Kidney (tissue), 14 donors: ENCODE results near the gene MDGA2. TPM values are rescaled to one million over a fixed set of nuclear protein-coding genes. Genes with fewer than 3 reads are reported as not detected.
A peak's percentile ranks its signal among the peaks of the same experiment; 100 is the strongest.

ENCODE experiments used
- DNase-seq, 5 donors: peaks; one replicate each; pipeline ENCODE4 v3.0.0-alpha.2; 2013 to 2020
- FAIRE-seq: peaks from 2 replicates; lab custom pipeline; 2012; peaks lifted over from hg19 to GRCh38; lab: Jason Lieb, UNC
- H3K27ac ChIP-seq, 2 donors: one replicate each; pipeline ENCODE4 v1.7.0; 2013; ENCODE audit warnings: low read depth in 2 of 2, low read length in 2 of 2, inconsistent platforms in 1 of 2
- H3K27me3 ChIP-seq: one replicate; pipeline ENCODE4 v1.7.1; 2013; ENCODE audit warnings: low read length, inconsistent platforms; ENCODE audit not compliant: control insufficient read depth, insufficient read depth
- H3K36me3 ChIP-seq, 3 donors: one replicate each; pipeline versions ENCODE4 v1.7.0 to v1.7.1; 2013; ENCODE audit warnings: low read length in 3 of 3, control low read depth in 1 of 3, inconsistent platforms in 1 of 3; ENCODE audit not compliant: insufficient read depth in 3 of 3, control insufficient read depth in 2 of 3
- H3K4me1 ChIP-seq, 3 donors: one replicate each; pipeline versions ENCODE4 v1.7.0 to v1.7.1; 2013; ENCODE audit warnings: low read length in 3 of 3, inconsistent platforms in 1 of 3, low read depth in 1 of 3; ENCODE audit not compliant: control insufficient read depth in 2 of 3, insufficient read depth in 2 of 3
- H3K4me3 ChIP-seq, 3 donors: one replicate each; pipeline versions ENCODE4 v1.7.0 to v1.8.1; 2013; ENCODE audit warnings: low read length in 3 of 3, control low read depth in 1 of 3, inconsistent platforms in 1 of 3
- H3K9ac ChIP-seq, 3 donors: one replicate each; pipeline versions ENCODE4 v1.7.0 to v1.7.1; 2013; ENCODE audit warnings: low read length in 3 of 3, control low read depth in 1 of 3, inconsistent platforms in 1 of 3
- H3K9me3 ChIP-seq, 3 donors: one replicate each; pipeline versions ENCODE4 v1.7.0 to v1.7.1; 2013; ENCODE audit warnings: low read length in 3 of 3, control low read depth in 1 of 3, inconsistent platforms in 1 of 3; ENCODE audit not compliant: control insufficient read depth in 2 of 3, insufficient read depth in 1 of 3
- intact Hi-C: fragments of 100-400 bp; cut with DNase I; formaldehyde crosslinking; loops from one replicate; pipeline ENCODE4 v1.11.1; 2022
- polyA plus RNA-seq: library from polyadenylated mRNA; stranded (reverse); fragments of 350-450 nt; fragmentation: Illumina TruSeq; extraction: RNeasy Lipid Tissue Mini Kit (QIAGEN cat#74804); gene quantifications from one replicate; pipeline ENCODE4 v1.2.3, GENCODE V29; 2014; ENCODE audit warnings: low read depth, low replicate concordance; ENCODE audit not compliant: insufficient read depth
- total RNA-seq: library from RNA; stranded (reverse); fragmentation: NEBNext Ultra II Directional; extraction: Animal tissue kit (Norgen Biotek cat#: 25700); gene quantifications from one replicate; pipeline ENCODE4 v1.2.1, GENCODE V29; 2021
- TF ChIP-seq, protein P1 (sequence below): IDR thresholded peaks from 3 replicates; pipeline ENCODE4 v1.5.1; 2012; ENCODE audit warnings: mild to moderate bottlenecking, moderate library complexity, borderline replicate concordance; ENCODE audit not compliant: insufficient read depth; ENCODE audit errors: extremely low read depth
- donor health status: control.
- donor health status: control.
- donor health status: control.
- donor health status: control.
- donor health status: control.
- donor health status: DM: yes; HTN: yes; CAD: no.
- donor health status: Normal renal cell carcinoma (clear cell type).

The MDGA2 gene
- total and polyA plus RNA-seq, 2 donors from 2014 or later, result 0.41 TPM; not detected in 1

DNA sequence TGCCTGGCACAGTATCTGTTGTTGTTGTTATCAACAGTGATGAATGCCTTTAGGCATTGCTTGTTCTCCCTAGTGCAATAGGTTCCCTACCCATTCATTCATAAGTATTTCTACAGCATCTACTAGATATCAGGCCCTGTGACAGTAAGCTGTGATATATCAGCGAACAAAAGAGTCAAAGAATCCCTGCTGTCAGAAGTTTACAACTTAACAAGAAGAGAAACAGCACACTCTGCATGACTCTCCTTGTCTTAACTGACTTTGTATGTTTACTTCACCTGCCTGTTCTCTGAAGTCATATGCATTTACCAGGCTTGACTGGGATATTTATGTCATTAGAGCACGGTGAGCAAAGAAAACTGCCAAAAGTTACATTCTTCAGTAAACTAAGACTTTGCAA is 571.6 kb downstream of the MDGA2 start:
- DNase-seq (no peak), FAIRE-seq (no peak)
- Histone ChIP-seq H3K27ac (no peak overlapping the region), H3K27me3 (no peaks in the 10 kb centered on the region), H3K4me3 (no peak overlapping the region), H3K36me3 (no peaks in the 10 kb centered on the region), H3K4me1 (no peaks in the 10 kb centered on the region), H3K9me3 (no peaks in the 10 kb centered on the region), H3K9ac (no peak overlapping the region)
- intact Hi-C loops, result no loop called here
- TF ChIP-seq, protein P1, sequence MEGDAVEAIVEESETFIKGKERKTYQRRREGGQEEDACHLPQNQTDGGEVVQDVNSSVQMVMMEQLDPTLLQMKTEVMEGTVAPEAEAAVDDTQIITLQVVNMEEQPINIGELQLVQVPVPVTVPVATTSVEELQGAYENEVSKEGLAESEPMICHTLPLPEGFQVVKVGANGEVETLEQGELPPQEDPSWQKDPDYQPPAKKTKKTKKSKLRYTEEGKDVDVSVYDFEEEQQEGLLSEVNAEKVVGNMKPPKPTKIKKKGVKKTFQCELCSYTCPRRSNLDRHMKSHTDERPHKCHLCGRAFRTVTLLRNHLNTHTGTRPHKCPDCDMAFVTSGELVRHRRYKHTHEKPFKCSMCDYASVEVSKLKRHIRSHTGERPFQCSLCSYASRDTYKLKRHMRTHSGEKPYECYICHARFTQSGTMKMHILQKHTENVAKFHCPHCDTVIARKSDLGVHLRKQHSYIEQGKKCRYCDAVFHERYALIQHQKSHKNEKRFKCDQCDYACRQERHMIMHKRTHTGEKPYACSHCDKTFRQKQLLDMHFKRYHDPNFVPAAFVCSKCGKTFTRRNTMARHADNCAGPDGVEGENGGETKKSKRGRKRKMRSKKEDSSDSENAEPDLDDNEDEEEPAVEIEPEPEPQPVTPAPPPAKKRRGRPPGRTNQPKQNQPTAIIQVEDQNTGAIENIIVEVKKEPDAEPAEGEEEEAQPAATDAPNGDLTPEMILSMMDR, result no peak

DNA sequence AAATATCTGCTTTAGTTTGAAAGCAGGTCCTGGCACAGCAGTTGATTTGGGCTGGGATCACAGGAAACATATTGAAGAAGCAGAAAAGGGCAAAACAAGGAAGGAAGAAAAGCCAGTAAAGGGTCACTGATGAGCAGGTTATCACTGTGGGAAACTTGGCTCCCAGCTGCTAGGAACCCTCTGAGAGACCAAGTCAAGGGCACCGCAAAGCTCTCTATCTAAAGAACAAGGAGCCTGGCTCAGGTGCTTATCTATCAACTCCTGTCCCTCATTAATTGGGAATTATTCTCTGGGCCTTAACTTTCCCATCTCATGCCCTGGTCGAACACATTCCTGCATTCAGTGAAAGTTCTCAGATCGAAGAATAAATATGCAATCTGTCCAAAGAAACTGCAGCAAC is 572.9 kb downstream of the MDGA2 start:
- Histone ChIP-seq H3K36me3 (no peaks in the 10 kb centered on the region), H3K4me3 (no peak overlapping the region), H3K4me1 (no peaks in the 10 kb centered on the region), H3K9ac (no peak overlapping the region), H3K27me3 (no peaks in the 10 kb centered on the region), H3K9me3 (no peaks in the 10 kb centered on the region), H3K27ac (no peak overlapping the region)
- intact Hi-C loops, result no loop called here
- DNase-seq (no peak), FAIRE-seq (no peak)
- TF ChIP-seq, protein P1, result no peak

DNA sequence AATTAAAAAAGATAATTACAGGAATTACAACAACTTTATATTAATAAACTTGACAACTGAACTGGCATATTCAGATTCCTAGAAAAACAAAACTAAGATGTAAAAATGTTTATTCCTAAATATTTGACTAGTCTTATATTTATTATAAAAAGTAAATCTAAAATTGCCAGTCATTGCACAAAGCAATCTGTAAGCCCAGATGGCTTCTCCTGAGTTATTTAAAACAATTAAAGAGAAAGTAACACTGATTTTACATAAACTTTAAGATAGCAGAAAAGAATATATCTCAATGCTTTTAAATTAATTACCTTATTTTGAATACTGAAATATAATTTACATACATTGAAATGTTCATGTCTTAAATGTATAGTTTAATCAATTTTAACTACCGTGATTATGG is 589.7 kb downstream of the MDGA2 start:
- no peaks in the 10 kb centered on the region for H3K36me3 ChIP-seq
- intact Hi-C loops, result no loop called here
- no peaks in the 10 kb centered on the region for H3K9me3 ChIP-seq
- H3K27me3 ChIP-seq, result no peaks in the 10 kb centered on the region
- H3K4me3 ChIP-seq, result no peak overlapping the region
- peak; percentile 74 for FAIRE-seq
- no peak overlapping the region for H3K27ac ChIP-seq
- H3K4me1 ChIP-seq, result no peaks in the 10 kb centered on the region
- TF ChIP-seq, protein P1, result no peak
- DNase-seq, result no peak
- H3K9ac ChIP-seq, result no peak overlapping the region

DNA sequence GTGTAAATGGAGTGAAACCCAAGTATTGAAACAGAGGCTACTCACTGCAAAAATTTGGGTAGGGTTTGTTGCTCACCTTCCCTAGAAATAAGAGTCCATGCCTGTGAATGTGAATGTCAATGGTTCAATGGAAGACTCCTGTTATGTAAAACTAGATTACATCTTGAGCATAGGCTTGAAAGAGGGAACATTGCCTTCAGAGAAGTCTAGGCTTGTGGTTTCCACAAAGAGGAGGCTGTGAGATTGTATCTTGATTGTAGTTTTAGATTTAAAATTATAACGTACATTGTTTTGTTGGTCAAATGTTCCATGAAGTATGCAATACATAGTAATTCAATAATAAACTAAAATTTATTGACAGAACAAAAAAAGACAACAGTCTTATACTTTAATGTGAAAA is 610.1 kb downstream of the MDGA2 start:
- Histone ChIP-seq H3K27me3 (no peaks in the 10 kb centered on the region), H3K9ac (no peak overlapping the region), H3K27ac (no peak overlapping the region), H3K4me3 (no peak overlapping the region), H3K36me3 (no peaks in the 10 kb centered on the region), H3K4me1 (no peaks in the 10 kb centered on the region), H3K9me3 (no peaks in the 10 kb centered on the region)
- no peak for DNase-seq
- intact Hi-C loops, result no loop called here
- no peak for FAIRE-seq
- TF ChIP-seq, protein P1, result no peak
